MCF 10A (cell line): ENCODE measurements around the gene TMC5. TPM values are rescaled to one million over a fixed set of nuclear protein-coding genes. Genes with fewer than 3 reads are reported as not detected.

ENCODE experiments used
- BruUV-seq: library from RNA; stranded (reverse); fragments of 400-500 nt; replicated peaks from 2 replicates; lab custom pipeline; 2021; lab: Mats Ljungman, UMichigan
- CTCF ChIA-PET: fragments of 300-600 bp; sonication (Branson Sonifier 250); formaldehyde crosslinking; extraction: SDS; loops from one replicate; lab custom pipeline; 2021; ENCODE audit warnings: antibody characterized with exemption, inconsistent platforms; lab: Yijun Ruan, JAX
- POLR2A ChIA-PET: fragments of 300-600, 350-650 bp; sonication (Branson Sonifier 250); formaldehyde crosslinking; extraction: SDS; loops from one replicate; lab custom pipeline; 2020; ENCODE audit warnings: antibody characterized with exemption, inconsistent platforms; lab: Yijun Ruan, JAX
- DNase-seq: peaks from one replicate; pipeline ENCODE4 v3.0.0-alpha.2; 2018; ENCODE audit not compliant: unreplicated experiment
- H3K27ac Mint-ChIP-seq: one replicate; pipeline ENCODE4 v1.8.0; 2022; ENCODE audit warnings: mild to moderate bottlenecking, low read depth, mixed read lengths; ENCODE audit not compliant: unreplicated experiment
- H3K27me3 Mint-ChIP-seq: one replicate; pipeline ENCODE4 v1.8.0; 2022; ENCODE audit warnings: mixed read lengths; ENCODE audit not compliant: insufficient read depth, unreplicated experiment
- H3K36me3 Mint-ChIP-seq: one replicate; pipeline ENCODE4 v1.8.0; 2022; ENCODE audit warnings: mild to moderate bottlenecking, moderate library complexity, mixed read lengths; ENCODE audit not compliant: insufficient read depth, unreplicated experiment
- H3K4me1 Mint-ChIP-seq: one replicate; pipeline ENCODE4 v1.8.0; 2022; ENCODE audit warnings: mixed read lengths; ENCODE audit not compliant: insufficient read depth, unreplicated experiment
- H3K4me3 Mint-ChIP-seq: one replicate; pipeline ENCODE4 v1.8.0; 2022; ENCODE audit warnings: mild to moderate bottlenecking, moderate library complexity, mixed read lengths; ENCODE audit not compliant: unreplicated experiment
- H3K9me3 Mint-ChIP-seq: one replicate; pipeline ENCODE4 v1.8.0; 2022; ENCODE audit warnings: mixed read lengths; ENCODE audit not compliant: unreplicated experiment
- CTCF ChIP-seq: fragments of 200-600 bp; IDR thresholded peaks from one replicate; pipeline ENCODE4 v1.8.0; 2022; ENCODE audit warnings: antibody characterized with exemption, mild to moderate bottlenecking; ENCODE audit not compliant: unreplicated experiment
- intact Hi-C: fragments of 100-400 bp; cut with micrococcal nuclease; formaldehyde crosslinking; loops from 2 replicates; pipeline ENCODE4 v1.14.1; 2022
- total RNA-seq: library from RNA; stranded (reverse); gene quantifications from 2 replicates; pipeline ENCODE4 v1.2.3, GENCODE V29; 2022

TMC5 gene
- total RNA-seq, 1 experiment from 2014 or later, result 0.16 TPM

- DNase-seq, result no peak
- no peak for TF ChIP-seq CTCF
- no peak overlapping the region for H3K27ac Mint-ChIP-seq
- no peaks in the 10 kb centered on the region for H3K9me3 Mint-ChIP-seq
- ChIA-PET POLR2A (interaction anchor here (0.7 to 1.2 kb wide), 2 partner anchors 24 to 82 kb away, joined by 3 to 4 read pairs; no protein-coding TSS in a partner anchor), CTCF (interaction anchor here (0.8 to 4.7 kb wide), 4 partner anchors 10 to 296 kb away, joined by 3 to 32 read pairs (median 5); no protein-coding TSS in a partner anchor)
- BruUV-seq, result no TSS peak
- H3K4me3 Mint-ChIP-seq, result no peak overlapping the region
- H3K4me1 Mint-ChIP-seq, result peaks cover 7% of the 10 kb centered on the region
- no peaks in the 10 kb centered on the region for H3K36me3 Mint-ChIP-seq
- intact Hi-C loops, result no loop called here
- no peaks in the 10 kb centered on the region for H3K27me3 Mint-ChIP-seq
Observed at GRCh38 chr16:19382084-19382801, 35.4 kb upstream of the TMC5 start.

- CTCF ChIA-PET, result interaction anchor here (0.6 to 4.7 kb wide), 6 partner anchors 63 to 297 kb away, joined by 3 to 32 read pairs (median 4); no protein-coding TSS in a partner anchor
- intact Hi-C loops, result no loop called here
- H3K4me3 Mint-ChIP-seq, result no peak overlapping the region
Observed at GRCh38 chr16:19382887-19383816, 34.5 kb upstream of the TMC5 start.

GRCh38 chr16:19384656-19385055 lies 33.0 kb upstream of the TMC5 start:
- DNase-seq, result peak; percentile 34
- peaks cover 7% of the 10 kb centered on the region for H3K4me1 Mint-ChIP-seq
- no peak overlapping the region for H3K4me3 Mint-ChIP-seq
- no peak overlapping the region for H3K27ac Mint-ChIP-seq
- CTCF ChIA-PET, result interaction anchor here (0.6 to 10.2 kb wide), 5 partner anchors 8 to 481 kb away, joined by 3 to 328 read pairs (median 3); no protein-coding TSS in a partner anchor
- BruUV-seq, result no TSS peak
- intact Hi-C loops, result no loop called here
- POLR2A ChIA-PET, result interaction anchor here (1.2 kb wide), 1 partner anchor 9 kb away, joined by 4 read pairs; no protein-coding TSS in a partner anchor
- H3K27me3 Mint-ChIP-seq, result no peaks in the 10 kb centered on the region
- H3K9me3 Mint-ChIP-seq, result no peaks in the 10 kb centered on the region
- peaks cover 6% of the 10 kb centered on the region for H3K36me3 Mint-ChIP-seq
- TF ChIP-seq CTCF, result no peak

More at GRCh38 chr16:19382887-19383816, 34.5 kb upstream of the TMC5 start:
- Mint-ChIP-seq H3K27ac (no peak overlapping the region), H3K9me3 (no peaks in the 10 kb centered on the region), H3K27me3 (no peaks in the 10 kb centered on the region), H3K36me3 (no peaks in the 10 kb centered on the region), H3K4me1 (peaks cover 7% of the 10 kb centered on the region)
- no peak for TF ChIP-seq CTCF
- POLR2A ChIA-PET, result interaction anchor here (0.5 to 1.2 kb wide), 3 partner anchors 23 to 418 kb away, joined by 3 to 4 read pairs (median 3); partner anchors contain the start of gene VPS35L
- no TSS peak for BruUV-seq
- DNase-seq, result no peak
